GM12891 (cell line): ENCODE data around the gene CBARP.

Experiments used
- DNase-seq: peaks from one replicate; pipeline ENCODE4 v3.0.0; 2011; ENCODE audit warnings: low spot score; ENCODE audit not compliant: insufficient read length
- FAIRE-seq: peaks from 2 replicates; lab custom pipeline; 2011; peaks lifted over from hg19 to GRCh38; lab: Jason Lieb, UNC
- PAX5 ChIP-seq: IDR thresholded peaks from 2 replicates; pipeline ENCODE4 v1.6.1; 2011; ENCODE audit warnings: low read length, moderate library complexity, mild to moderate bottlenecking; ENCODE audit not compliant: insufficient read depth, severe bottlenecking
- POLR2A ChIP-seq: IDR thresholded peaks from 2 replicates; pipeline ENCODE4 v1.6.1; 2011; ENCODE audit warnings: low read depth, low read length, control low read depth
- POLR2AphosphoS5 ChIP-seq: IDR thresholded peaks from 2 replicates; pipeline ENCODE4 v1.6.1; 2011; ENCODE audit warnings: low read depth, low read length, control low read depth
- POU2F2 ChIP-seq: IDR thresholded peaks from 2 replicates; pipeline ENCODE4 v1.6.1; 2011; ENCODE audit warnings: low read depth, mild to moderate bottlenecking, control low read depth, low read length, moderate library complexity
- SPI1 ChIP-seq: IDR thresholded peaks from 2 replicates; pipeline ENCODE4 v1.6.1; 2011; ENCODE audit warnings: low read depth, low read length, control low read depth
- TAF1 ChIP-seq: IDR thresholded peaks from 2 replicates; pipeline ENCODE4 v1.6.1; 2011; ENCODE audit warnings: low read depth, low read length, control low read depth

The CBARP gene

GRCh38 chr19:1281569-1282287 is 43.9 kb upstream of the CBARP start:
- no peak for FAIRE-seq
- DNase-seq = no peak
- TF ChIP-seq PAX5 = no peak
- TF ChIP-seq POU2F2 = no peak
- TF ChIP-seq SPI1 = no peak
- no peak for TF ChIP-seq POLR2AphosphoS5
- TF ChIP-seq POLR2A = no peak
- no peak for TF ChIP-seq TAF1

GRCh38 chr19:1280636-1281568 is 43.1 kb upstream of the CBARP start:
- TF ChIP-seq POLR2AphosphoS5 (no peak), POU2F2 (no peak), TAF1 (no peak), PAX5 (no peak), SPI1 (no peak), POLR2A (no peak)
- no peak for FAIRE-seq
- no peak for DNase-seq

- DNase-seq = peak; percentile 88
- peak; percentile 95 for FAIRE-seq
- TF ChIP-seq PAX5 = no peak
- TF ChIP-seq POLR2AphosphoS5 = no peak
- peak; percentile 14; the same call in 1 of the 2 replicates for TF ChIP-seq POLR2A
Observed at GRCh38 chr19:1279782-1280341, 42.1 kb upstream of the CBARP start.

- TF ChIP-seq TAF1 = no peak
- no peak for TF ChIP-seq POLR2A
- TF ChIP-seq PAX5 = no peak
- no peak for TF ChIP-seq SPI1
- no peak for TF ChIP-seq POLR2AphosphoS5
- TF ChIP-seq POU2F2 = no peak
- peak; percentile 43 for FAIRE-seq
Observed at GRCh38 chr19:1278713-1279660, 41.2 kb upstream of the CBARP start.

GRCh38 chr19:1278074-1278473 is 40.3 kb upstream of the CBARP start:
- TF ChIP-seq SPI1 = no peak
- TF ChIP-seq POLR2AphosphoS5 = no peak
- TF ChIP-seq POLR2A = no peak
- TF ChIP-seq TAF1 = no peak
- no peak for TF ChIP-seq PAX5
- no peak for TF ChIP-seq POU2F2
- no peak for DNase-seq
- no peak for FAIRE-seq

More at GRCh38 chr19:1278713-1279660, 41.2 kb upstream of the CBARP start:
- DNase-seq = no peak

GRCh38 chr19:1277061-1277460 is 39.3 kb upstream of the CBARP start:
- peak; percentile 31 for FAIRE-seq
- TF ChIP-seq POLR2A (no peak), SPI1 (no peak), TAF1 (no peak), POLR2AphosphoS5 (no peak), POU2F2 (no peak), PAX5 (no peak)
- no peak for DNase-seq

GRCh38 chr19:1276628-1277022 is 38.8 kb upstream of the CBARP start:
- TF ChIP-seq POU2F2 (no peak), SPI1 (no peak), POLR2A (no peak), TAF1 (no peak), POLR2AphosphoS5 (no peak), PAX5 (no peak)
- DNase-seq (no peak), FAIRE-seq (peak; percentile 70)

- no peak; the same call in 1 of the 2 replicates for TF ChIP-seq POLR2A
- no peak for TF ChIP-seq POU2F2
- 0 out of 2 replicates have a peak, but pooled peaks have one; percentile 8 for TF ChIP-seq POLR2AphosphoS5
- FAIRE-seq = peak; percentile 20
- DNase-seq = no peak
Observed at GRCh38 chr19:1275976-1276627, 38.3 kb upstream of the CBARP start.
